Germinal center (tissue), 1 donor: ENCODE results near the gene PRKN.

Experiments
- DNase-seq: peaks from one replicate; pipeline ENCODE4 v3.0.0; 2012; ENCODE audit warnings: mixed read lengths, low spot score

PRKN gene

DNA sequence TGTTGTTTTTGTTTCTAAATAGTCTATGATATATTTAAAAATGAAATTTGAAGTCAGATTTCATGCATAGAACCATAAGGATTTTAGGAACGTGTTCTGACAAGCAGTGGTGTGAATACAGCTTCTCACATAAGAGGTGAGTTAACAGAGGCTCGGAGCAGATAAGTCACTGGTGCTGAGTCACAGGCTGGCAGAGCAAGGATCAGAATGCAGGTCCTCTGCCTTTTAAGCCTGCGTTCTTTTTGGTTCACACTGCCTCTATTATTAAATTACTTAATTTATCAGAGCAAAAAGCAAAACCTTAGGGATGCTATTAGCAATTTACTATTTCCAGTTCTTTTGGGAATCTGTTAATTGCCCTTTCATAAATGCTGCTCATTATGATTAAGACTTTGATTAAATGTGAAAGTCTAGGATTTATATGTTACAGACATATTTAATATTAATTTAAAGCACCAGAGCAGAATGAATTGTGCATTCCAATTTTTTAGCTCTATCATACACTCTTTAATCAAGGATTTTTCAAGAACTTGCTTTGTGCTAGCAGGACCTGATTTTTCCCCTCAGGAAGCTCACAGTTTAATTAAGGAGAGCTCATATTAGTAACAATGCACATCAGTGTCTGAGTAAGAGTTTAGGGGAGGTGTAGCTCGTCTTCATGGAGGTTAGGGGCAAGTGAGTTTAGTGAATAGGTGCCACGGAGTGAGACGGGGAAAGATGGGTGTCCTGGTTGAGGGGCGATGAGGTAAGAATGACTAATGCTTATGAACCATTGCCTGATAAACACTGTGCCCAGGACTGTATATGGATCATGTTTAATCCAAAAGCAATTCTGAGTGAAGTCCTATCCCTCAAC is 1241.0 kb downstream of the PRKN start:
- no peak for DNase-seq

- DNase-seq: no peak
These were observed 1245.1 kb downstream of the PRKN start for GRCh38 chr6:161482517-161482858.

DNA sequence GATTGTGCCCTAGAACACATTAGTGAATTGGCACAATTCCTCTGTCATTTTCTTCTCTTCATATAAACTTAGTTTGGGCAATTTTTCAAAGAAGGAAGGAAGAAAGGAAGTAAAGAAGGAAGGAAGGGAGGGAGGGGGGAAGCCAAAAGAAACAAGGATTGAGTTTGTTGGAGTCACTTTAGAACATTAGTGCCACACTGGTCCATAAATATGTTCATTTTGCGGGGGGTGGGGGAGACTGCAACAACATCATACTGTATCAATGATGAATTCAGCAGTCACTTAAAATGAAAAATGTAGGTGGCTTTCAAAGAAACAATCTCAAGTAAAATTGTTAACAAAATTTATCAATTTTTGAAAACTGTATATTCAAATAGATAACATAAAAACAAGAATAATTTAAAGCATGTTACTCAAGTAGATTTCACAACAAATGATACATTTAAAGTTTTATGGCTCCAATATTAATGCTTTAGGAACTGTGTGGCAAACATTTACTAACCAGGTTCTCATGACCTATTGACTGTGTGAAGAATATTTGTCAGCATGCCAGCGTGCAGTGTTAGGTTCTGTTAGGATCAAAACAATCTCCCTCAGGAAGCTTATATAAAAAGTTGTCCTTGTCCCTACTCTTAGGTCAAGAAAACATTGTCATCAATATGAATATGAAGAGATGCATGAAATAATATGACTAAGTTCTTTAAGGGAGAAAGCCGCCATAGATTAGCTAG is 1245.6 kb downstream of the PRKN start:
- no peak for DNase-seq

DNA sequence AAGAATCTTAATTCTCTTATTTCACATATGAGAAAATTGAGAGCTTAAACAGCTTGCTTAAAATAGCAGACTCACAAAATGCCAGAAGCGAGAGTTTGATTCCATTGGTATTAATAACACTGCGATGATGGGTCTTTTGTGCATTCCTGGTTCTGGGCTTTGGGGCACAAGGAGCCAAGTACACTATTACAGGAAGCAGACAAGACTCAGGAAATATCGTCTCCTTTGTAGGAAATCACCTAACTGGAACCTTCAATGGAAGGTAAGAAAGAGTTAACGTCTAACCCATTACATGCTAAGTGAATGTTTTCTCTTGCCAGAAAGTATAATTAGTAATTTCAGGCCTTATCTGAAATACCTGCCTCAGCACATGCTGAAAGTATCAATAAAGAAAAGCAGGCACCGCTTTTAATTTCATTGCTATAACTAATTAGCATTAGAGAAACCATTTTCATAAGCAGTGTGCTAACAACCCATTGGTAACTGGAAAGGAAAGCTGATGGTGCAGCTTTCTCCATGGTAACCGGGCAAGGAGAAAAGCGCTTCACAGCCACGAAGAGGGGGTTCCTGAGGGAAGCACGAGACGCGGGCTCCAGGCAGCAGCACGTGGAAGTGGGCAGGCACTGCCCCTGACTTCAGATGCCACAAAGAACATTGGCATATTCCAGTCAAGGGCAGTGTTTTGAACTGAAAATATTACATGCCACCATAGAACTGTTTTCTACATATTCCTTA is 1247.0 kb downstream of the PRKN start:
- no peak for DNase-seq

- no peak for DNase-seq
These were observed 1248.2 kb downstream of the PRKN start for GRCh38 chr6:161479376-161479775.

DNA sequence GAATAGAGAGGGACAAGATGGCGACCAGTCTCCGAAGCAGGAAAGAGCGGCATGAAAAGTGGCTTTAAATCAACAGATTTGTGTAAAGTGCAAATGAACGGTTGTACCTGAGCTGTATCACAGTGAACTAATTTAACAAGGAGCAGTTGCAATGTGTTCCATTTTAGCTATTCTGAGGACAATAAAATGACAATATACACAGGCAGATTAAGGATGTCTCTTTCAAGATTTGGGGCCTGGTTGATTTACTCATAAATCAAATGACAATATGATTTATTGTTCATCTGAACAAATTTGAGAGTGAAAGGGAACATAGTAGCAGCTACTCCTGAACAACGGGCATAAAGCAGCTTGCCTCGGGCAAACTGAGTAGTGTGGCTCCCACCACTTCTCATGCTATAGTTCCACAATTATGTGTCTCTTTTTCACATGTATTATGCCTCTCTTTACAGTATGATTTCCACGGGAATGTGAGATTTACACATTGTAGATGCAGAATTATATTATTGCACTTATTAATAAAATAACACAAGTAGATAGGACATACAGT is 1249.6 kb downstream of the PRKN start:
- no peak for DNase-seq

- DNase-seq: no peak
These were observed 1250.9 kb downstream of the PRKN start for GRCh38 chr6:161476711-161477110.

DNA sequence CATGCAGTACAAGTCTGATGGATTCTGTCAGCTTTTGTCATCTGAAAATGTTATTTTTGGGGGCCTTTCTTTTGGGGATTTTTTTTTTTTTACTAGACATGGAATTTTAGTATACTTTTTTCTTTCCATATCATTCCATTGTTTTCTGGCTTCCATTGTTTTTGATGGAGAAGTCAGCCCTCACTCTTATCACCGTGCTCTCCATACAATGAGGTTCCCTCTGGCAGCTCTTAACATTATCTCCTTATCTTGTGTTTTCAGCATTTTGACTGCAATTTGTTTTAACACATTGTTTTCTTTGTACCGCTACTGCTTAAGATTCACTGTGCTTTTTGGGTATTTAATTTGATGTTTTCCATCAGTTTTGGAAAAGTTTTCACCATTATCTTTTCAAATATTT is 1262.2 kb downstream of the PRKN start:
- DNase-seq: no peak

GRCh38 chr6:161463071-161463470 is 1264.5 kb downstream of the PRKN start:
- no peak for DNase-seq

- no peak for DNase-seq
These were observed 1265.4 kb downstream of the PRKN start for GRCh38 chr6:161462148-161462547.

GRCh38 chr6:161459008-161459615 is 1268.5 kb downstream of the PRKN start:
- DNase-seq: no peak

DNA sequence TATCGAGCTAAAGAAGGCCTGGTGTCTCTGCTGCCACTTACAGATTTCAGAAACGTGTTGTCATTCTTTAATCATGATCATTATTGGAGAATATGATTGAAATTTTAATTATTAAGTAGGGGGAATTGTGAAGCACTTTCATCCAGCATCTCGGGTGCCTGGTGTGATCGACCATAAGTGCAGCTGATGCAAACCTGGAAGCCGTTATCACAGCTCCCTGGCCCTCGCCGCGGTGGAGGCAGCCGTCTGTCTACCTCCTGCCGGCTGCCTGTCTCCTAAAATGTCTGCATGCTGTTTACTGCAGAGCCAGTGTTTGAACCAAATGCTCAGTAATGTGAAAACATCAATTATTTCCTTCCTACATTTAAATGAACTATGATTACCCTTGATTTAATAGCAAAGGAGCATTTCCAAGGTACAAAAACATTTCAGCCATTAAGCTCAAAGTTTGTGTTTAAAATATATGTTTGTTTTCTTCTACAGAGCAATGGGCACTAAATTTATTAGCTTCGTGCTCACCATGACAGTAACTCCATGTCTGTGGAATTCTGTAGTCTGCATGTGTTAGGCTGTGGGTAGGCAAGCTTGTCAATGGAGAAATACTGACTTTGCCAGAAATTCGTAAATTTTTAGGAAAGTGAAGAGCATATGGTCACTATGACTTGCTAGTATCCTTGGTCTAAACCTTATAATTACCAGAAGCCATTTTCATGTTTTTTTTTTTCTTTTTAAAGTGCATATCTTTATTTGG is 1269.2 kb downstream of the PRKN start:
- no peak for DNase-seq

DNA sequence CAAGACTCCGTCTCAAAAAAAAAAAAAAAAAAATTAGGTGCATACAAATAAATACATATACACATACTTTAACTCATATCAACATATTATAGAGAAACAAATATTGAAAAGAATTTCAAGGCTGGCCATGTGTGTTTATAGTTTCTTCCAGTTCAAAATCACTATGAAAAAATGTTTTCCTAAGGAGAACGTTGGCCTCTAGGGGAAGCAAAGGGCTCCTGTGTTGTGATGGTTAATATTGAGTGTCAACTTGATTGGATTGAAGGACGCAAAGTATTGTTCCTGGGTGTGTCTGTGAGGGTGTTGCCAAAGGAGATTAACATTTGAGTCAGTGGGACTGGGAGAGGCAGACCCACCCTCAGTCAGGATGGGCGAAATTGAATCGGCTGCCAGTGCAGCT is 1271.7 kb downstream of the PRKN start:
- DNase-seq: no peak

DNA sequence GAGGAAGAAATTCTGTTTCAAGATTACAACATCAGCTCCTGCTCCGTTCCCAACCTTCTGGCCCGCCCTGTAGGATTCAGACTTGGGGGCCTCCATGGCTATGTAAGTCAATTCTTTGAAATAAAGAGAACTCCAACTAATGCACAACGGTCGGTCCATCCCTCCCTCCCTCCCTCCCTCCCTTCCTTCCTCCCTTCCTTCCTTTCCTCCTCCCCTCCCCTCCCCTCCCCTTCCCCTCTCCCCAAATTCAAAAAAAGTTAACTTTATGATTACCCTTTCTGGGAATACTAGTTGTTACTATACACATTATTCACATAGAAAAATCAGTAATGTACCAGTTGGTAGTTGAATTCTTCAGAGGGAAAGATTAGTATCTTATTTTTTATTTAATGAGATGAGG is 1274.0 kb downstream of the PRKN start:
- DNase-seq: no peak

- no peak for DNase-seq
These were observed 1275.3 kb downstream of the PRKN start for GRCh38 chr6:161452241-161452640.

DNA sequence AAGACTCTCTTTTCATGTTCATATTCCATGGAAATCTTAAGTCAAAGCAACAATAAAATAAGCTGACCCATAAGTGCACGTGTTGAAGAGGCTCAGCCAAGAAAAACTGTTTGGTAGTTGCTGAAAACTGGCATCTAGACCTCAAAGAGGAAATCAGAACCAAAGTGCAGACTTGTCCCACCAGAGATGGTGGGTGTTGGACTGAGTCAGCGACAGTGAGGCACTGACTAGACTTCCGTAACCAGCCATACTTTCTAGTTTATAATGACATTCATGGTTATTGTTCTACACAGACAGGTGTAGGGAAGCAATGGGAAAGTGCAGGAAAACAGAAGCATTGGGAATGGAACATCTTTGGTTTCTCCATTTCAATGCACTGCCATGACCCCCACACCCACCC is 1278.0 kb downstream of the PRKN start:
- DNase-seq: no peak

- no peak for DNase-seq
These were observed 1280.6 kb downstream of the PRKN start for GRCh38 chr6:161446949-161447348.

GRCh38 chr6:161446296-161446925 is 1281.2 kb downstream of the PRKN start:
- DNase-seq: no peak

DNA sequence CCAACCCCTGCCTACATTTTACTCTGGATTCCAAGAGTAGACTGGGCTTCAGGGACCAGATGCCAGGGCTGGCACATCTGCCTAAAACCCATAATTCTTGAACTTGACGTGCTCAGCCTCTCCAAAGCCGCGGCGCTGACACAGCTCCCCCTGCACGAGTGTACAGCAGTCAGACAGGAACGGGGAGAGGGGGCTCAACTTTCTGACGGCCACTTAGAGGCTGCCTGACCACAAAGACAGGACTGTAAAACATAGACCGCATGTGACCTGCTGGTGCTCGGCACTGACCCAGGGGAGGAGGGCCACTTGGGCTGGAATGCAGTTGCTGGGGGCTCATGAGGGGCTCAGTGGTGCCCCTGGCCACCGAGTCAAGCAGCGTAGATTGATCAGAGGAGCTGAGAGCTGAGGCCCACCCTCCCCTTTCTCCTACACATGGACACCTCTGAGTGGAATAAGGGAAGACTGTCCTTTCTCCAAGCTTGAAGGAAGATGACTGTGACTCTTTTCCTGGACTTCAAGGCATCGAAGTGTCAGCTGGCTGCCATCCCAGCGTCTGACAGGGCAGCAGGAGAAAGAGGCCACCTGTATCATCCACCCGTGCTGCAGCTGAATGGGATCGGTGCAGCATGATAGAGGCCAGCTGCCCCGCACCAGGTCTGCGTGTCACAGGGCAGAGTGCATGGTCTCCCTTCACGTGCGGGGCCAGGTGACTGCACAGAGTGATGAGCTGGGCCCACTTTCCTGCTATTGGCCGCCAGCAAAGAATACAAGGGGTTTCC is 1282.4 kb downstream of the PRKN start:
- no peak for DNase-seq

- DNase-seq: no peak
These were observed 1283.1 kb downstream of the PRKN start for GRCh38 chr6:161444464-161444863.
